Activated naive CD4-positive, alpha-beta T cell treated with anti-CD3 and anti-CD28 coated beads, Interleukin-2, amount 50 U/mL, for 72 hours (primary cell): ENCODE results near the gene CDK14. TPM values are rescaled to one million over a fixed set of nuclear protein-coding genes. Genes with fewer than 3 reads are reported as not detected.

ENCODE experiments used
- ATAC-seq, 2 donors: fragments of 150-1000 bp; cut with Tn5 transposase; 2 replicates each; pipeline ENCODE4 v1.10.0; 2021; ENCODE audit warnings: mild to moderate bottlenecking in 2 of 2, moderate library complexity in 2 of 2
- DNase-seq, 2 donors: peaks; one replicate each; pipeline ENCODE4 v3.0.0; 2021 to 2022; ENCODE audit warnings: low spot score in 2 of 2
- H3K27ac Mint-ChIP-seq, 2 donors: one replicate each; pipeline ENCODE4 v1.8.0; 2022; ENCODE audit warnings: mild to moderate bottlenecking in 2 of 2, mixed read lengths in 2 of 2
- H3K36me3 Mint-ChIP-seq, 2 donors: one replicate each; pipeline ENCODE4 v1.8.0; 2022; ENCODE audit warnings: mixed read lengths in 2 of 2
- H3K9me3 Mint-ChIP-seq, 2 donors: one replicate each; pipeline ENCODE4 v1.8.0; 2022; ENCODE audit warnings: mixed read lengths in 2 of 2
- total RNA-seq, 2 donors: library from RNA; stranded (reverse); gene quantifications; one replicate each; pipeline ENCODE4 v1.2.3, GENCODE V29; 2022

The CDK14 gene
- total RNA-seq, 2 donors from 2014 or later, result 0.05 to 0.80 TPM

DNA sequence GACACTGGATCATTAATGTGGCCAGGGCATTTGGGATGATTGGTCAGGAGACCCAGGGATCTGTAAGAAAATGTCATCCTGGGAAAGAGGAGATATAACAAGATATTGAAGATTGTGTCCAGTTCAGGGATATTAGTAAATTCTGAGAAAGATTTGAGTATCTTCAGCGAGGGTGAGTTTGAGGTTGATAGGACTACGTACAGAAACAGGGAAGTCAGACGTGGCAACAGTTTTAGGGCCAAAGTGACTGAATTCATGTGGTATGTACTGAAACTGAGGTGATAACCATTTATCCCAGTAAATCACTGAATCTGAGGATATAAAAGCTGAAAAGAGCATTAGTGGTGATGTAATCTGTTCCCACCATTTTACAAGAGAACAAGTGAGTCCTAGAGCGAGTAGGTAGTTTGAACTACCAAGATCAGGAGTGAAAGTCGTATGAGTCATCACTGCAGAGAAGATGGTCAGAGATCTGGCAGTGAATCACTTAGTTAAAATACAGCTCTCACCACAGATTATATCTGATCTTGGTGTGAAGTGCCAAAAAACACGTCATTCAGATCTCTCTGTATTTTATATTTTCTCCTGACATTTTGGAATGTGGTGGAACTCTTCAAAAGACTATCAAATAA, 220.5 kb downstream of the CDK14 start:
- Mint-ChIP-seq H3K27ac (no peak overlapping the region), H3K36me3 (no peaks in the 10 kb centered on the region), H3K9me3 (peaks cover 12 to 20% of the 10 kb centered on the region in 2 donors)
- DNase-seq (peak in 1 of 2 donors; percentile 2), ATAC-seq (peak; percentile 97 to 99)

DNA sequence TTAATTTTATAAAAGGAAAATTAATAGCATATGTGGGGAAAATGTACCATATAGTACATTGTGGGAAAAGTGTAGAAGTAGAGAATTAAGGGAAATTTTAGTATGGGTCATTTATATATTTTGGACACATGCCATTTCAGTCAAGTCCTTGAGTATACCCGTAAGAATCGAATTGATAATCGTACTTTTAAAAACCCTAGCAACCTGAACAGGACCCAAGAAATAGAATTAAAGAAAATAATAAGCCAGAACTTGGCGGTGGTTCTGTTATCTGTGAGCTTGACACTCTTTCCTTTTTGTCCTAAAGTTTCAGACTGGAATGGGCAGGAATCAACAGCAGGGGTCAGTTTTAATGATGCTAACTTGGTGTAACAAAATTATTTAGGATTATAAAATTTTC, 221.0 kb downstream of the CDK14 start:
- H3K27ac Mint-ChIP-seq, result no peak overlapping the region
- ATAC-seq, result no peak
- peaks cover 12 to 23% of the 10 kb centered on the region in 2 donors for H3K9me3 Mint-ChIP-seq
- H3K36me3 Mint-ChIP-seq, result no peaks in the 10 kb centered on the region
- no peak for DNase-seq

DNA sequence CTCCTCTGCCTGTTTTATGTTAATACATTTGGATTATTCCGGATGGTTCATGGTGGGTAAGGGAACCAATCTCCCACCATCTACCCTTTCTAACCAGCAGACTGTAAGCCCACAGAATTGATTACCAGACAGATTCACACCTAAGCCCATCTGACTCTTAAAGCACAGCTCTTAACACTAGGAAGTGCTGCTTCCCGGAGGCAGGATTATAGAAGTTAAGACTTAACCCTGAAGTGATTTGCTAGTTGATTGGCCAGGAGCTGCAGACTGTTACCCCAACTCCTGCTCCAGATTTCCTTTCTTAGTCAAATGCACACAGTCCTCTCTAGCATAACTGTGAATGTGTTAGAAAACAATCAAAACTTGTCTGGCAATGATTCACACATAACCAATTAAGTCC, 221.7 kb downstream of the CDK14 start:
- DNase-seq (no peak), ATAC-seq (no peak)
- H3K9me3 Mint-ChIP-seq, result peaks cover 16 to 27% of the 10 kb centered on the region in 2 donors
- H3K27ac Mint-ChIP-seq, result no peak overlapping the region
- no peaks in the 10 kb centered on the region for H3K36me3 Mint-ChIP-seq

DNA sequence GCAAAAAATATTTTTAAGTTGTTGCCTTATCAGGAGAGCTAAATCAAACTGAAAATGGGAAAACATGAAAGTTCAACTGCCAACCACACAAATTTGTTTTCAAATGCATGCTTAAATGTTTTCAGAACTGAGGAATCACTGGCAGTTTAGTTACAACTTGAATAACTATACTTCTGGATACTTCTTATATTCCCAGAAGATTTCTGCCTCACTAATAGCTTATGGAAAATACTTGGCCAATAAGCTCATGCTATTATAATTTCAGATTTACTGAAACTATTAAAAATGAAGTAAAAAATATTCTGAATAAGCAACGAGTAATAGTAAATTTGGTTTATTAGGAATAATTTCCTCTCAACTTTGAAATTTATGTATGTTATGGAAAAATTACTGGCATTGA, 222.2 kb downstream of the CDK14 start:
- Mint-ChIP-seq H3K27ac (no peak overlapping the region), H3K9me3 (peaks cover 16 to 27% of the 10 kb centered on the region in 2 donors), H3K36me3 (no peaks in the 10 kb centered on the region)
- DNase-seq (no peak), ATAC-seq (no peak)

GRCh38 chr7:90821961-90822620, 226.0 kb downstream of the CDK14 start:
- DNase-seq, result no peak
- Mint-ChIP-seq H3K36me3 (no peaks in the 10 kb centered on the region), H3K9me3 (peaks cover 11 to 18% of the 10 kb centered on the region in 2 donors), H3K27ac (no peak overlapping the region)
- ATAC-seq, result no peak

- ATAC-seq (peak in 1 of 2 donors; percentile 40), DNase-seq (no peak)
- peaks cover 21 to 22% of the 10 kb centered on the region in 2 donors for H3K9me3 Mint-ChIP-seq
- no peaks in the 10 kb centered on the region for H3K36me3 Mint-ChIP-seq
- H3K27ac Mint-ChIP-seq, result no peak overlapping the region
These were observed 228.5 kb downstream of the CDK14 start for GRCh38 chr7:90824386-90825307.

DNA sequence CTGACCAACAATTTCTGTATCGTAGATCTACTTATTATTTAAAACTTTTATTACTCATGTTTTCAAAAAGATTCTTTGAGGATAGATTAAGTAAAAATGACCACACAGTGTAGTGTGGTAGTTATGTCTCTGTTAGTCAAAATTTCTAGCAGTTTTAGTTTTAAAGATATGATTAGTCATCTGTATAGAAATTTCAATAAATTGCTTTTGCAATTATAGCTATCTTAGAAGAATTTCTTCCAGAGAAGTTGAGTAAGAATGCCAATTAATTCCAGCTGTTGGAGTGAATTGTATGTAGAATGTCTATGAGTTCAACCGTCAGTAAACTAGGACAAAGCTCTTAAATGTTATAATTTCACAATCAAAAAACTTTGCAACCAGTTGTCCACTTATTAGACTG, 229.7 kb downstream of the CDK14 start:
- ATAC-seq (no peak), DNase-seq (no peak)
- H3K27ac Mint-ChIP-seq, result no peak overlapping the region
- H3K9me3 Mint-ChIP-seq, result peaks cover 17 to 19% of the 10 kb centered on the region in 2 donors
- peaks cover 0 to 4% of the 10 kb centered on the region in 2 donors for H3K36me3 Mint-ChIP-seq

DNA sequence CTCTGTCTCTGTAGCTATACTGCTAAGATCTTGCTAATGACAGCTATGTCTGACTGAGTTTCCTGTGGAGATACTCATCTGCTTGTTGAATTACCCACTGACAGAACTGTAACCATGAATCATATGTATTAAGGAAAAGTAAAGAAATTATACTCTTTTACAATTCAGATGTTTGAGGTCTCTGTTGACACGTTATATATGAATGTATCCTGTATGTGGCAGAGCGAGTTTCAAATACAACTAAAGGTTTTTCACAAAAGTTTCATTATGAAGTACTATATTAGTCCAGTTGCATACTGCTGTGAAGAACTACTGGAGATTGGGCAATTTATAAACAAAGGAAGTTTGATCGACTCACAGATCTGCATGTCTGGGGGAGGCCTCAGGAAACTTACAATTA, 232.5 kb downstream of the CDK14 start:
- Mint-ChIP-seq H3K9me3 (peaks cover 15 to 19% of the 10 kb centered on the region in 2 donors), H3K27ac (peak overlapping the region in 1 of 2 donors; percentile 11), H3K36me3 (peaks cover 0 to 5% of the 10 kb centered on the region in 2 donors)
- no peak for ATAC-seq
- DNase-seq, result no peak

DNA sequence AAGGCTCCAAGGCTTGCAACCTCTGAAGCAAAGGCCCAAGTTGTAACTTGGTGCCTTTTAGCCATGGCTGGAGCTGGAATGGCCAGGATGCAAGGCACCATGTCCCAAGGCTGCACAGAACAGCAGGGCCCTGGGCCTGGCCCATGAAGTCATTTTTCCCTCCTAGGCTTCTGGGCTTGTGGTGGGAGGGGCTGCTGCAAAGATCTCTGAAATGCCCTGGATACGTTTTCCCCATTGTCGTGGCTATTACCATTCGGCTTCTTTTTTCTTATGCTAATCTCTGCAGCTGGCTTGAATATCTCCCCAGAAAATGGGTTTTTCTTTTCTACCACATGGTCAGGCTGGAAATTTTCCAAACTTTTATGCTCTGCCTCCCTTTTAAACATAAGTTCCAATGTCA, 234.2 kb downstream of the CDK14 start:
- Mint-ChIP-seq H3K27ac (no peak overlapping the region), H3K36me3 (peaks cover 0 to 5% of the 10 kb centered on the region in 2 donors), H3K9me3 (peaks cover 19 to 26% of the 10 kb centered on the region in 2 donors)
- ATAC-seq, result no peak
- DNase-seq, result no peak

DNA sequence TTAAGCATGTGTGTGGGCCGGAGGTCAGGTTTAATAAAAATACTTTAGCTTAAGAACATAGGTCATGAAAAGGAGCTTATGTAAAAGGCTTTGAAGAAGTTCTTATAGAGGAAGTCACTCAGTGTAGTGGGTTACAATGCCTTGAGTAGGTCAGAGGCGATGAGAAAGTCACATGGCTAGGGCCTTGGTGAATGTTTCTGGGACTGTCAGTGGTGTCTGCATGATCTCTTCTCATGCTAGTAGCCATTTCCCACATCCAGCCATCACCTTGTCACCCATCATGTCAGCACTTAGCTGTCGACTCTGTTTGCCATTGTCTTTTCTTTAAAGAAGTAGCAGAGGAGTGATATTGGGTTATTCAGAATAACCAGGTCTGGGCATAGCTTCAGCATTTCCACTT, 236.6 kb downstream of the CDK14 start:
- Mint-ChIP-seq H3K9me3 (peaks cover 19 to 26% of the 10 kb centered on the region in 2 donors), H3K27ac (no peak overlapping the region), H3K36me3 (peaks cover 0 to 5% of the 10 kb centered on the region in 2 donors)
- ATAC-seq, result no peak
- DNase-seq, result no peak

DNA sequence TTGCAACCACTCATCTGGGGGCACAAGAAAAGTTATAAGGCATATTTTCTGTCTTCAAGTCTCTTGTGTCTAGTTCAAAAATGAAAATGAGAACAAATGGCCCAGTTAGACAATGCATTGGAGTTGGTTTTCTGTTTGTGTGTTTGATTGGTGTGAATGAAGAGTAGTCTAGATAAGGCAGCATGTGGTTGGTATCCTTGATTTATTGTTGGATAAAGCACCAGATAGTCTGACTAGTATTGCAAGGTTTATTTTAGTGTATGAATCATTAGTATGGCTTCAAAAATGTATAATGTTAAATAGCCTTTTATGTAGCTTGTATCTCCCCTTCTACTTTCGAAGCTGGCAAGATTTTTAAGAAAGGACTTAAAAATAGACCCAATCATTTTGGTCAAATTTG, 237.3 kb downstream of the CDK14 start:
- DNase-seq (no peak), ATAC-seq (no peak)
- H3K27ac Mint-ChIP-seq, result no peak overlapping the region
- H3K36me3 Mint-ChIP-seq, result peaks cover 0 to 5% of the 10 kb centered on the region in 2 donors
- H3K9me3 Mint-ChIP-seq, result peaks cover 17 to 26% of the 10 kb centered on the region in 2 donors

DNA sequence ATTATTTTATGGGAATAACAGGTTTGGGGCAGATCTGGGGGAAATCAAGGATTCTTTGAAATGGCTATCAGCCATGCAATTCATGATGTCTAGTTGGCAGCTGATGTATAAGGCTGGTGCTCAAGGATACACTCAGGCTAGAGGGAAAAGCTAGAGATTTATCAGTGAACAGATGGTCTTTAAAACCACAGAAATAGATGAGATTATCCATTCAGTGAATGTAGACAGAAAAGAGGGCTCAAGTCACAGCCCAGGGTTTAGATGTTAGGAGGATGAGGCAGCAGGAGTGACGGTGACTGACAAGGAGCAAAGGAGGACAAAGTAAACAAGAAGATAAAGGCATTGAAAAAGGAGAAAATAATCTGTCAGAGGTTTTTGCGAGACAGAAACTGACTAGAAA, 238.7 kb downstream of the CDK14 start:
- Mint-ChIP-seq H3K27ac (no peak overlapping the region), H3K36me3 (peaks cover 0 to 5% of the 10 kb centered on the region in 2 donors), H3K9me3 (peaks cover 15 to 30% of the 10 kb centered on the region in 2 donors)
- ATAC-seq (no peak), DNase-seq (no peak)

GRCh38 chr7:90835861-90836260, 239.7 kb downstream of the CDK14 start:
- Mint-ChIP-seq H3K9me3 (peaks cover 10 to 25% of the 10 kb centered on the region in 2 donors), H3K27ac (no peak overlapping the region), H3K36me3 (peaks cover 0 to under 1% of the 10 kb centered on the region in 2 donors)
- DNase-seq (no peak), ATAC-seq (no peak)

DNA sequence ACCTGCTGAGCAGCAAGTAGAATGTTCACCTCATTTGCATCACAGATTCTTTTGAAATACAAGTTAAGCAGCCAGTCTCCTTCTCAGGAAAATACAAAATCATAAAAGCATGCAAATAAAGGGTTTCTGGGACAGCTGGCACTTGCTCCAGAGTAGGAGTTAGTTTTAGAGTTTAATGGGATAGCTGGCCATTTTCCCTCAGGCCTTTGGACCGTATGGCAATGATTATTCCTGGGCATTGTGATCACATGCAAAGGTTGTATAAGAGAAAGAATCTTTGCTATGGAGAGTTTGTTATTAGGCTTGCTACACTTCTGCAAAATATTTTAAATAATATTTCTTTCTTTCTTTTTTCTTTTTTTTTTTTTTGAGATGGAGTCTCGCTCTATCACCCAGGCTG, 240.8 kb downstream of the CDK14 start:
- no peaks in the 10 kb centered on the region for H3K36me3 Mint-ChIP-seq
- peaks cover 8 to 18% of the 10 kb centered on the region in 2 donors for H3K9me3 Mint-ChIP-seq
- no peak for DNase-seq
- no peak for ATAC-seq
- no peak overlapping the region for H3K27ac Mint-ChIP-seq

GRCh38 chr7:90838799-90839198, 242.7 kb downstream of the CDK14 start:
- H3K9me3 Mint-ChIP-seq, result peaks cover 8 to 18% of the 10 kb centered on the region in 2 donors
- ATAC-seq (no peak), DNase-seq (no peak)
- no peaks in the 10 kb centered on the region for H3K36me3 Mint-ChIP-seq
- H3K27ac Mint-ChIP-seq, result no peak overlapping the region

DNA sequence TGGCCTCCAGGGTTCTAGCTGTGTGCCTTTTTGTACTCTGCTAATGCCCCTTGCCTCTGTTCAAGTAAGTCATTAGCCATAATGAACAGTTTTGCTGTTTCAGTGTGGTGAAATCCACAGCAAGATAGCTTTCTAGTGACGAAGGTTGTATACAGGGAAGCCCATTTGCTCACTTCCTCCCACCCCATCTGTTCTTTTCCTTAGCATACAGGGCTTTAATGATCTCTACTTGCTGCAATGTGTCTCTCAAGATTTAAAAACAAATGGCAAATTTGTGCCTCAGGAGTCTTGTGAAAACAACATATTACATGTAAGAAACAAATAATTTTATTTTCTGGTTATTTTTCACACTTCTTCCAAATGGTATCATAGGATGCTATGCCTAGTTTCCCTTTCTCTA, 243.2 kb downstream of the CDK14 start:
- DNase-seq (no peak), ATAC-seq (no peak)
- Mint-ChIP-seq H3K9me3 (peaks cover 8 to 15% of the 10 kb centered on the region in 2 donors), H3K27ac (no peak overlapping the region), H3K36me3 (no peaks in the 10 kb centered on the region)

GRCh38 chr7:90839727-90840291, 243.7 kb downstream of the CDK14 start:
- H3K9me3 Mint-ChIP-seq, result peaks cover 8 to 12% of the 10 kb centered on the region in 2 donors
- H3K27ac Mint-ChIP-seq, result no peak overlapping the region
- H3K36me3 Mint-ChIP-seq, result no peaks in the 10 kb centered on the region
- DNase-seq (no peak), ATAC-seq (no peak)
